SK-N-SH treated with all-trans-retinoic acid at 6 μM for 48 hours (cell line): ENCODE data around the gene RSPRY1.
"Not testable (repeated sequence)": the region's sequence is repeated elsewhere in the genome, so short reads cannot be mapped to it uniquely, and the experiment has no call there.

Experiments used
- ATAC-seq: fragments of 200-7000 bp; cut with Tn5 transposase; 3 replicates; pipeline ENCODE4 v1.9.1; 2020; ENCODE audit warnings: mild to moderate bottlenecking, moderate library complexity
- BACH2 ChIP-seq: fragments of 250-450 bp; sonication (Bioruptor Pico); IDR thresholded peaks from 2 replicates; pipeline ENCODE4 v1.9.0; 2021; ENCODE audit warnings: mild to moderate bottlenecking, borderline replicate concordance
- CREB5 ChIP-seq: fragments of 250-450 bp; sonication (Bioruptor Pico); IDR thresholded peaks from 2 replicates; pipeline ENCODE4 v1.5.1; 2020; ENCODE audit warnings: low read depth, mild to moderate bottlenecking, moderate library complexity
- CSDC2 ChIP-seq: fragments of 250-450 bp; sonication (Bioruptor Pico); IDR thresholded peaks from 2 replicates; pipeline ENCODE4 v1.5.0; 2020; ENCODE audit warnings: mild to moderate bottlenecking, moderate library complexity
- CSRNP3 ChIP-seq: fragments of 250-450 bp; sonication (Bioruptor Pico); IDR thresholded peaks from 2 replicates; pipeline ENCODE4 v1.5.1; 2021; ENCODE audit warnings: mild to moderate bottlenecking, moderate library complexity
- ESRRG ChIP-seq: fragments of 250-450 bp; sonication (Bioruptor Pico); IDR thresholded peaks from 2 replicates; pipeline ENCODE4 v1.6.1; 2021; ENCODE audit warnings: mild to moderate bottlenecking
- GLIS3 ChIP-seq: fragments of 250-450 bp; sonication (Bioruptor Pico); IDR thresholded peaks from 2 replicates; pipeline ENCODE4 v1.5.0; 2020; ENCODE audit warnings: mild to moderate bottlenecking, moderate library complexity
- ISL1 ChIP-seq: fragments of 250-450 bp; sonication (Bioruptor Pico); IDR thresholded peaks from 2 replicates; pipeline ENCODE4 v2.1.2; 2022; ENCODE audit warnings: mild to moderate bottlenecking, moderate library complexity
- POU6F1 ChIP-seq: fragments of 250-450 bp; sonication (Bioruptor Pico); IDR thresholded peaks from 2 replicates; pipeline ENCODE4 v1.8.0; 2021; ENCODE audit warnings: low read depth, mild to moderate bottlenecking, moderate library complexity, borderline replicate concordance
- RARB ChIP-seq: fragments of 250-450 bp; sonication (Bioruptor Pico); IDR thresholded peaks from 2 replicates; pipeline ENCODE4 v1.8.0; 2021; ENCODE audit warnings: mild to moderate bottlenecking, moderate library complexity
- SNAI2 ChIP-seq: fragments of 250-450 bp; sonication (Bioruptor Pico); IDR thresholded peaks from 2 replicates; pipeline ENCODE4 v1.5.0; 2020; ENCODE audit warnings: mild to moderate bottlenecking, moderate library complexity
- TCF4 ChIP-seq: fragments of 250-450 bp; sonication (Bioruptor Pico); IDR thresholded peaks from 2 replicates; pipeline ENCODE4 v1.8.0; 2021; ENCODE audit warnings: mild to moderate bottlenecking, moderate library complexity, borderline replicate concordance
- TSHZ2 ChIP-seq: fragments of 250-450 bp; sonication (Bioruptor Pico); IDR thresholded peaks from 2 replicates; pipeline ENCODE4 v1.5.0; 2020; ENCODE audit warnings: mild to moderate bottlenecking, moderate library complexity
- ZC3H10 ChIP-seq: fragments of 250-450 bp; sonication (Bioruptor Pico); IDR thresholded peaks from 2 replicates; pipeline ENCODE4 v1.5.1; 2021; ENCODE audit warnings: mild to moderate bottlenecking, moderate library complexity
- ZFP30 ChIP-seq: fragments of 450-650 bp; formaldehyde crosslinking; IDR thresholded peaks from 2 replicates; pipeline ENCODE4 v1.5.0; 2022; ENCODE audit warnings: mild to moderate bottlenecking, moderate library complexity
- ZNF70 ChIP-seq: fragments of 450-650 bp; formaldehyde crosslinking; IDR thresholded peaks from 2 replicates; pipeline ENCODE4 v1.5.0; 2020; ENCODE audit warnings: mild to moderate bottlenecking, moderate library complexity

Gene RSPRY1

GRCh38 chr16:57264381-57264780, 78.3 kb downstream of the RSPRY1 start:
- ATAC-seq = no peak
- no peak for TF ChIP-seq ISL1
- TF ChIP-seq ZC3H10 (CRISPR knock-in tag) = no peak
- no peak for TF ChIP-seq ZNF70 (CRISPR knock-in tag)
- no peak for TF ChIP-seq CREB5 (CRISPR knock-in tag)
- TF ChIP-seq RARB = no peak
- TF ChIP-seq CSDC2 = no peak
- TF ChIP-seq POU6F1 (CRISPR knock-in tag) = no peak
- TF ChIP-seq TCF4 (CRISPR knock-in tag) = no peak
- TF ChIP-seq ZFP30 = no peak
- TF ChIP-seq SNAI2 (CRISPR knock-in tag) = no peak
- no peak for TF ChIP-seq GLIS3 (CRISPR knock-in tag)

GRCh38 chr16:57264950-57265371, 78.8 kb downstream of the RSPRY1 start:
- no peak for ATAC-seq
- TF ChIP-seq TCF4 (CRISPR knock-in tag) (no peak), BACH2 (CRISPR knock-in tag) (no peak), ESRRG (CRISPR knock-in tag) (no peak), POU6F1 (CRISPR knock-in tag) (no peak), SNAI2 (CRISPR knock-in tag) (no peak), RARB (no peak)

GRCh38 chr16:57265850-57266530, 79.9 kb downstream of the RSPRY1 start:
- ATAC-seq = peak; percentile 91
- no peak for TF ChIP-seq CSRNP3 (CRISPR knock-in tag)
- TF ChIP-seq, all 23 proteins: peak for 0

GRCh38 chr16:57266531-57267260, 80.6 kb downstream of the RSPRY1 start:
- peak; percentile 34 for ATAC-seq

GRCh38 chr16:57267343-57267742, 81.2 kb downstream of the RSPRY1 start:
- not testable (repeated sequence) for ATAC-seq

More at GRCh38 chr16:57266531-57267260, 80.6 kb downstream of the RSPRY1 start:
- TF ChIP-seq ZFP30 (no peak), POU6F1 (CRISPR knock-in tag) (no peak), ZNF70 (CRISPR knock-in tag) (no peak), TSHZ2 (CRISPR knock-in tag) (no peak), BACH2 (CRISPR knock-in tag) (no peak)
